HG02970 (cell line): Measurements from ENCODE around the gene C18orf32.

Experiments used
- ATAC-seq: cut with Tn5 transposase; IDR thresholded peaks from one replicate; pipeline ENCODE4 v1.9.1; 2021; ENCODE audit warnings: mild to moderate bottlenecking, moderate library complexity, moderate number of reproducible peaks; ENCODE audit not compliant: unreplicated experiment, low FRiP score

Gene C18orf32

GRCh38 chr18:49431165-49431962, 55.7 kb downstream of the C18orf32 start:
- ATAC-seq: no peak
